GM21367 (cell line): ENCODE data around the gene GNPDA2.
"Not testable (repeated sequence)": the region's sequence is repeated elsewhere in the genome, so short reads cannot be mapped to it uniquely, and the experiment has no call there.

Source experiments
- ATAC-seq: cut with Tn5 transposase; IDR thresholded peaks from one replicate; pipeline ENCODE4 v1.9.1; 2021; ENCODE audit not compliant: unreplicated experiment

Gene GNPDA2

GRCh38 chr4:44726038-44726871 lies at the start of gene GNPDA2:
GNPDA2 (minus strand) TSS chr4:44726556; CDS start chr4:44722207, 4,349 bp downstream.
- peak; percentile 90 for ATAC-seq

GRCh38 chr4:44772340-44772739 lies 46.0 kb upstream of the GNPDA2 start:
- no peak for ATAC-seq

- no peak for ATAC-seq
Measured at GRCh38 chr4:44771789-44772188, 45.4 kb upstream of the GNPDA2 start.

- ATAC-seq: no peak
Measured at GRCh38 chr4:44766453-44766852, 40.1 kb upstream of the GNPDA2 start.

GRCh38 chr4:44765116-44765515 lies 38.8 kb upstream of the GNPDA2 start:
- no peak for ATAC-seq

- no peak for ATAC-seq
Measured at GRCh38 chr4:44761306-44761705, 35.0 kb upstream of the GNPDA2 start.

GRCh38 chr4:44760142-44760898 lies 34.0 kb upstream of the GNPDA2 start:
- ATAC-seq: peak; percentile 87

- no peak for ATAC-seq
Measured at GRCh38 chr4:44756559-44756958, 30.2 kb upstream of the GNPDA2 start.

GRCh38 chr4:44740201-44740600 lies 13.8 kb upstream of the GNPDA2 start:
- no peak for ATAC-seq

- ATAC-seq: no peak
Measured at GRCh38 chr4:44738615-44739014, 12.3 kb upstream of the GNPDA2 start.

- no peak for ATAC-seq
Measured at GRCh38 chr4:44736900-44737299, 10.5 kb upstream of the GNPDA2 start.

- ATAC-seq: not testable (repeated sequence)
Measured at GRCh38 chr4:44728694-44729093, 2.3 kb upstream of the GNPDA2 start.

GRCh38 chr4:44727471-44727870 lies 1.1 kb upstream of the GNPDA2 start:
- no peak for ATAC-seq

GRCh38 chr4:44725726-44726037 lies 674 bp downstream of the GNPDA2 start:
- ATAC-seq: no peak

GRCh38 chr4:44725166-44725565 lies 1.2 kb downstream of the GNPDA2 start:
- ATAC-seq: no peak

- no peak for ATAC-seq
Measured at GRCh38 chr4:44722001-44722400, 4.4 kb downstream of the GNPDA2 start.

GRCh38 chr4:44720371-44720770 lies 6.0 kb downstream of the GNPDA2 start:
- no peak for ATAC-seq

- no peak for ATAC-seq
Measured at GRCh38 chr4:44716597-44716996, 9.8 kb downstream of the GNPDA2 start.

GRCh38 chr4:44713125-44713524 lies 13.2 kb downstream of the GNPDA2 start:
- ATAC-seq: no peak

GRCh38 chr4:44704673-44705072 lies 21.7 kb downstream of the GNPDA2 start:
- no peak for ATAC-seq

- no peak for ATAC-seq
Measured at GRCh38 chr4:44701037-44701436, 25.3 kb downstream of the GNPDA2 start.

- no peak for ATAC-seq
Measured at GRCh38 chr4:44700427-44700826, 25.9 kb downstream of the GNPDA2 start.
